Small intestine (tissue), 16 donors: ENCODE data around the gene FBXW10B. TPM values are rescaled to one million over a fixed set of nuclear protein-coding genes. Genes with fewer than 3 reads are reported as not detected.
"Not testable (repeated sequence)": the region's sequence is repeated elsewhere in the genome, so short reads cannot be mapped to it uniquely, and the experiment has no call there.

Source experiments
- DNase-seq, 2 donors: peaks; one replicate each; pipeline versions ENCODE4 v3.0.0 to v3.0.0-alpha.2; 2013
- FAIRE-seq: peaks from 2 replicates; lab custom pipeline; 2012; peaks lifted over from hg19 to GRCh38; lab: Jason Lieb, UNC
- H3K27ac ChIP-seq, 3 donors: one replicate each; pipeline ENCODE4 v1.5.1; 2013; ENCODE audit warnings: low read length in 2 of 3, mild to moderate bottlenecking in 2 of 3, control low read depth in 1 of 3, inconsistent platforms in 1 of 3, low read depth in 1 of 3, moderate library complexity in 1 of 3
- H3K27me3 ChIP-seq, 3 donors: one replicate each; pipeline ENCODE4 v1.6.1; 2013; ENCODE audit warnings: low read length in 3 of 3, inconsistent platforms in 1 of 3; ENCODE audit not compliant: control insufficient read depth in 3 of 3, insufficient read depth in 3 of 3
- H3K36me3 ChIP-seq, 3 donors: one replicate each; pipeline ENCODE4 v1.6.1; 2013; ENCODE audit warnings: low read length in 3 of 3, inconsistent platforms in 1 of 3, low read depth in 1 of 3, mild to moderate bottlenecking in 1 of 3, moderate library complexity in 1 of 3; ENCODE audit not compliant: control insufficient read depth in 3 of 3, insufficient read depth in 2 of 3
- H3K4me1 ChIP-seq, 3 donors: one replicate each; pipeline ENCODE4 v1.6.1; 2013; ENCODE audit warnings: low read length in 2 of 3, inconsistent platforms in 1 of 3, low read depth in 1 of 3, mild to moderate bottlenecking in 1 of 3, moderate library complexity in 1 of 3; ENCODE audit not compliant: control insufficient read depth in 3 of 3, insufficient read depth in 2 of 3
- H3K4me3 ChIP-seq, 3 donors: one replicate each; pipeline ENCODE4 v1.5.1; 2013; ENCODE audit warnings: low read length in 3 of 3, control low read depth in 1 of 3, inconsistent platforms in 1 of 3, low read depth in 1 of 3, mild to moderate bottlenecking in 1 of 3, moderate library complexity in 1 of 3
- H3K9me3 ChIP-seq, 2 donors: one replicate each; pipeline ENCODE4 v1.6.1; 2013; ENCODE audit warnings: low read depth in 1 of 2, low read length in 1 of 2; ENCODE audit not compliant: control insufficient read depth in 2 of 2, insufficient read depth in 1 of 2
- WGBS, 3 donors: extraction: QIAGEN DNeasy Blood & Tissue Kit; methylation state at CpG; one replicate each; pipeline ENCODE4 v1.1.7; 2013; 5-methylcytosine and 5-hydroxymethylcytosine counted together
- long read RNA-seq, 10 donors: transcript quantifications; one replicate each; lab custom pipeline, GENCODE V29; 2026
- polyA plus RNA-seq, 4 donors: library from polyadenylated mRNA; stranded (reverse) in 3 of 4; unstranded in 1 of 4; fragments of 200-250 nt in 3 of 4; fragments of 120-200 nt in 1 of 4; gene quantifications; one replicate each; pipeline versions ENCODE4 v1.2.1 to v1.2.3, GENCODE V29; 2013
- donor health status: healthy with polysubstance abuse.
- donor health status: control.
- donor health status: control.
- donor health status: Bipolar disorder and iron deficiency.
- donor health status: healthy.

Gene FBXW10B
- 1 to 10 TPM in 2 of 4 donors, under 1 TPM in 1, not detected in 1; 0.81 to 1.1 (median 1.0) TPM for polyA plus RNA-seq
- long read RNA-seq, donor 1 = 0 reads
- long read RNA-seq, donor 2 = 0 reads
- long read RNA-seq, donor 3 = 0 reads
- long read RNA-seq, donor 4 = 0 reads
- long read RNA-seq, donor 5 = 0 reads
- long read RNA-seq, donor 6 = 0 reads
- long read RNA-seq, donor 7 = 0 reads
- long read RNA-seq, donor 8 = 0 reads
- long read RNA-seq, donor 9 = 0 reads
- long read RNA-seq, donor 10, partial matches to known transcripts = 0 of 1 reads
- long read RNA-seq, donor 10, other reads (novel, unspliced or antisense) = 0 of 1 reads

GRCh38 chr17:15619331-15620058 lies at the start of gene FBXW10B:
Gene FBXW10B, minus strand, starts transcription at chr17:15619704. Its CDS starts 192 bp downstream, at chr17:15619512.
- not testable (repeated sequence) for FAIRE-seq, H3K27me3 ChIP-seq, H3K4me3 ChIP-seq, H3K4me1 ChIP-seq, H3K36me3 ChIP-seq, H3K9me3 ChIP-seq, H3K27ac ChIP-seq
- 63 to 81% (median 81%) methylated on average over 11 of the region's 12 CpGs for WGBS, 3 donors
- peak in 1 of 2 donors; percentile 19 for DNase-seq

DNA sequence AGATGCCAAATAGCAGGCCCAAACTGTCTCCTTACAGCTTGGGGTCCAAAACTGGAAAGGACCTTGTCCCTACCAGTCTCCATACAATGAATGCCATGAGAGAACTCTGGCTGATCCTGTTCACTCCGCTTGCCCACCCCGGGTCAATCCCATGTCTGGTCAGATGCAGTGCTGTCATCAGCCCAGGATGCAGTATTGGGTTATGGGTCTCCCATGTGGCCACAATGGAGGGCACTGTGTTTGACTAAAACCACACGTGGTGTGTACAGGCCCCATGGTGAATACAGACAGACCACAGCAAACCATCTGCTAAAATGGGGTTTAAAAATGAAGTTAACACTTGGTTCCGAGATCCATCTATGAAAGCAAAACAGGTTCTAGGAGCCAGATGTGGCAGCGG lies 44.2 kb upstream of the FBXW10B start:
- no peak for DNase-seq
- no peak for FAIRE-seq
- Histone ChIP-seq H3K4me1 (no peaks in the 10 kb centered on the region), H3K9me3 (no peaks in the 10 kb centered on the region), H3K36me3 (peaks cover 0 to 20% (median 0%) of the 10 kb centered on the region in 3 donors), H3K27ac (no peak overlapping the region), H3K27me3 (no peaks in the 10 kb centered on the region), H3K4me3 (no peak overlapping the region)
- 95 to 97% (median 96%) methylated on average over 5 of the region's 5 CpGs for WGBS, 3 donors

GRCh38 chr17:15663176-15663575 lies 43.7 kb upstream of the FBXW10B start:
- peaks cover 0 to 20% (median 0%) of the 10 kb centered on the region in 3 donors for H3K36me3 ChIP-seq
- no peaks in the 10 kb centered on the region for H3K4me1 ChIP-seq
- DNase-seq = no peak
- no peaks in the 10 kb centered on the region for H3K9me3 ChIP-seq
- H3K27ac ChIP-seq = no peak overlapping the region
- no peak for FAIRE-seq
- no peak overlapping the region for H3K4me3 ChIP-seq
- WGBS, 3 donors = 91 to 95% (median 94%) methylated on average over 6 of the region's 6 CpGs
- H3K27me3 ChIP-seq = no peaks in the 10 kb centered on the region

DNA sequence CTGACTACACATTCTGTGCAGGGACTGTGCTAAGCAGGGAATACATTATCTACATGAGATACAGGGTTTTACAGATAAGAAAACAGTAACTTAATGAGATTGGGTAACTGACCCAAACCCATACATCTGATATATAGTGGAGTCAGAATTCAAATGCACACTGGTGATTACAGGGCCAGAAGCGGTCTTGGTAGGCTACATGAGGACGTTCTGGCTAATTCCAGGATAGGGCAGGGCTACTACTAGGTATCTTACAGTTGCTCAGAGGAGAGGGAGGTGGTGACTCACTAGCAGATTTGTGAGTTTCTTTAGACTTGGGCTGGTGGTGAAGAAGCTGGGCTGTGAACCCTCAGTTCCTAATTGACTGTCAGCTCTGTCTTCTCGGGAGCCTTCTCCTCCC lies 43.2 kb upstream of the FBXW10B start:
- Histone ChIP-seq H3K36me3 (peaks cover 0 to 20% (median 0%) of the 10 kb centered on the region in 3 donors), H3K4me1 (no peaks in the 10 kb centered on the region), H3K4me3 (no peak overlapping the region), H3K9me3 (no peaks in the 10 kb centered on the region), H3K27me3 (no peaks in the 10 kb centered on the region), H3K27ac (no peak overlapping the region)
- DNase-seq = no peak
- WGBS, 3 donors = 85 to 96% (median 93%) methylated on average over 3 of the region's 3 CpGs
- no peak for FAIRE-seq

DNA sequence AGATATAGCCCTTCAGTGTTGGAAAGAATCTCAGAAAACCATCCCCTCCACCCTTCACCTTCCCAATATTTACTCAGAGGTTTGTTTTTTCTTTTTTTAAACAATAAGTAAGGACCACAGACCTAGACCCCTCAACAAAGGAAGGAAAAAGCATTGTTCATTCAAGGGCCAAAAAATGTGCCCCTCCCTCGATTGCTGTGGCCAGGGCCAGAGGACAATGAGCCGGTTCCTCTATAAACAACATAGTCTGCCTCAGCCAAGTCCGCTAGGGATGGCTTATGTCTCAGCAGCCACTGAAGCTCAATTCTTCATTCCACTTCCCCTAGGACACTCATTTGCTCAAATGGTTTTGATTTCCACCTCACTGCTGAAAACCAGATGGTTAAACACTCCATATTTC lies 40.6 kb upstream of the FBXW10B start:
- H3K9me3 ChIP-seq = no peaks in the 10 kb centered on the region
- H3K4me3 ChIP-seq = no peak overlapping the region
- DNase-seq (no peak), FAIRE-seq (no peak)
- no peak overlapping the region for H3K27ac ChIP-seq
- H3K27me3 ChIP-seq = no peaks in the 10 kb centered on the region
- peaks cover 0 to 20% (median 0%) of the 10 kb centered on the region in 3 donors for H3K36me3 ChIP-seq
- 74 to 91% (median 88%) methylated on average over 3 of the region's 3 CpGs for WGBS, 3 donors
- peaks cover 0 to 4% (median 0%) of the 10 kb centered on the region in 3 donors for H3K4me1 ChIP-seq

DNA sequence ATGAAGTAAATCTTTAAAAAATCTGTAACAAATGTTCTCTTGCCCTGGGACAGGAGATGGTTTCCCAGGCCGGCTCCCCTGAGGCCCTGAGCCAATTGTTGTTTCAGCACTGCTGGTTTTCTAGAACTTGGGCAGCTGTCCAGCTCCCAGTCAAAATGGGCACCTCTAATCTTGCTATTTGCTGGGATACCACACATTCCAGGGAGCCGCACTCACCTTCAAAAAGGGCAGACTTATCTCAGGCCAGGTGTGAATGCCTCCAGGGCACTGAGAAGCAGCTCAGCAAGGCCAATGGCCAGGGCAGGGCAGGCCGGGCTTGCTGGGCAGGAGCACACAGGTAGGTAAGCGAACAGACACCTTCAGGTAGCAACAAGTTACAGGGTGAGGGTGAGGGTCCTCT lies 40.2 kb upstream of the FBXW10B start:
- FAIRE-seq (no peak), DNase-seq (no peak)
- Histone ChIP-seq H3K4me3 (no peak overlapping the region), H3K9me3 (no peaks in the 10 kb centered on the region), H3K4me1 (peaks cover 0 to 8% (median 0%) of the 10 kb centered on the region in 3 donors), H3K27me3 (no peaks in the 10 kb centered on the region), H3K27ac (peak overlapping the region in 1 of 3 donors; percentile 3), H3K36me3 (peaks cover 0 to 20% (median 0%) of the 10 kb centered on the region in 3 donors)
- WGBS, 3 donors = 77 to 86% (median 85%) methylated on average over 4 of the region's 4 CpGs

DNA sequence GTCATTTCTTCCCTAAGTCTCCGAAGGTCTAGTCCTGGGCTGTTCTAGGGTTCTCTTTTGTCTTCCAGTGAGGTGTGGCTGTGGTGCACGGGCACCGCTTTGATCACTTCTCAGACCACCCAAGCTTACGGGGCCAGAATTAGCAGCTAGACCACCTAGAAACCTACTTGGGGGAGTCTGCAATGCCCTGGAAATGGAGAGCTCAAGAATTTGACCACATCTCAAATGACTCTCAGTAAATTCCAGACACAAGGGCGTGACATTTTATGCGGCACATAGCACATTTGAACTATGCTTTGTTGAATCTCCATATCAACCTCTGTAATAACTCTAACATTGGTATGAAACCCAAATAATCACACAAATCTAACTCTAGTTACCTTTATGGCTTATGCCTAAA lies 39.7 kb upstream of the FBXW10B start:
- Histone ChIP-seq H3K27me3 (no peaks in the 10 kb centered on the region), H3K4me3 (no peak overlapping the region), H3K27ac (no peak overlapping the region), H3K4me1 (peaks cover 0 to 10% (median 0%) of the 10 kb centered on the region in 3 donors), H3K36me3 (peaks cover 0 to 16% (median 0%) of the 10 kb centered on the region in 3 donors), H3K9me3 (no peaks in the 10 kb centered on the region)
- no peak for DNase-seq
- FAIRE-seq = no peak
- 95 to 97% (median 97%) methylated on average over 6 of the region's 6 CpGs for WGBS, 3 donors

DNA sequence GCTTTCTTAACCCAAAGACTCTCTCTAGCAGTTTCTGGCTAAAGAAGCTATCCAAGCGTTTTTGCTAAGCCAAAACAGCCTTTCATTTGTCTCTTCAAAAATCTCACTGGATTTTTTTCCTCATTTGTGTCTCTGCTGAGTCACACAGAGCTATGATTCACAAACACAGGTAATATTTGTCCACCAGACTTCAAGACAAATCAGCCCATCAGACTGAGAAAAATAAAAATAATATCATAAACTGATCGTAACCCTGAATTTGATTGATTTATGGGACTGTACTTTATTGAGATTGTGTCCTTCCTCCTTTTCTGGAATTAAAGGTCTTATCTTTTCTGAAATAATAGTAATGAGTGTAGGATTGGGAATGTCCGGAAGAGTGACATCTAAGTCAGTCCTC lies 38.8 kb upstream of the FBXW10B start:
- 64 to 88% (median 85%) methylated on average over 3 of the region's 3 CpGs for WGBS, 3 donors
- H3K4me3 ChIP-seq = no peak overlapping the region
- no peaks in the 10 kb centered on the region for H3K27me3 ChIP-seq
- DNase-seq (no peak), FAIRE-seq (no peak)
- H3K27ac ChIP-seq = no peak overlapping the region
- peaks cover 0 to 12% (median 0%) of the 10 kb centered on the region in 3 donors for H3K36me3 ChIP-seq
- H3K9me3 ChIP-seq = no peaks in the 10 kb centered on the region
- peaks cover 0 to 12% (median 0%) of the 10 kb centered on the region in 3 donors for H3K4me1 ChIP-seq
